DMS 273 (cell line): Measurements from ENCODE around the gene MLEC.
"Not testable (repeated sequence)": the region's sequence is repeated elsewhere in the genome, so short reads cannot be mapped to it uniquely, and the experiment has no call there.

Experiments used
- DNase-seq: peaks from one replicate; lab custom pipeline; 2025; ENCODE audit not compliant: unreplicated experiment; lab: John Stamatoyannopoulos, UW

MLEC gene

GRCh38 chr12:120720234-120720986 lies 33.5 kb downstream of the MLEC start:
- peak; percentile 23 for DNase-seq

- no peak for DNase-seq
These were observed 34.2 kb downstream of the MLEC start for GRCh38 chr12:120720987-120721801.

GRCh38 chr12:120721866-120722265 lies 34.9 kb downstream of the MLEC start:
- no peak for DNase-seq

DNA sequence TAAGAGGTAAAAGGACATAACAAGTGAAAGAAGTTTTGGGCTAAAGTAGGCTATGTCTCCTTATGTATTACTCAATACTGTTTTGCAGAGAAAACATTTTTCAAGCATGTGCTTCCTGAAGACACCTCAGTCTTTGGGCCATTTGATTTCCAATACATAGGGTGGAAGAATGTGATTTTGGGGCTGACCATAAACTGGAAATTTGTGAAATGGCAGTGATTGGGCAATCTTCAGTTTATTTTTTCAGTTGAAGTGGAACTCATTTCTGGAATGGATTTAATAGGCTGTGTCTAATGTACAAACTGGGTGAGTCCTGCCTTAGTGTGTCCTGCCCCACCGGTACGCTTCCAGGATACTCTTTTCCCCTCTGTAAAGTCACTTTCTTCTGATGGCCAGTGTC lies 35.8 kb downstream of the MLEC start:
- no peak for DNase-seq

GRCh38 chr12:120724720-120725119 lies 37.8 kb downstream of the MLEC start:
- DNase-seq = no peak

DNA sequence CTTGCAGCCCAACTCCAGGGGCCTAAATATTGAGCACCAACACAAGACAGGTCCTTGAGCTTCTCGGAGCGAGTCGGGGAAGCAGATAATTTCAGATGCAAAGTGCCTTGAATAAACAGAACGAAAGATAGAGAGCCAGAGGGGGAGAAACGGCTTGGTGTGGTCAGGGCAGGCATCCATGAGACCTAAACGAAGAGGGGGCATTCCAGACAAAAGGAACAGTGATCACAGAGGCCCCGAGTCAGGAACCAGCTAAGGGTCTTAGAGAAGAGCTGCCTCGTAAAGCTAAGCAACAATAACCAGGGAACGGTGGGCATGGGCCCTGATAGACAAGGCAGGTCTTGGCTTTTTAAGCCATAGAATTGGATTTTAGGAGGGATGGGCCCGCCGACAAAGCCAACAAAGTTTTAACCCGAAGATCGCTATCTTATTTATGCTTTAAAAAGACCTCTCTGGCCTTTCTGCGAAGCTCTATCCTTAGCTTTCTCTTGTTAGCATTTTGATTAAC lies 38.3 kb downstream of the MLEC start:
- DNase-seq = no peak

DNA sequence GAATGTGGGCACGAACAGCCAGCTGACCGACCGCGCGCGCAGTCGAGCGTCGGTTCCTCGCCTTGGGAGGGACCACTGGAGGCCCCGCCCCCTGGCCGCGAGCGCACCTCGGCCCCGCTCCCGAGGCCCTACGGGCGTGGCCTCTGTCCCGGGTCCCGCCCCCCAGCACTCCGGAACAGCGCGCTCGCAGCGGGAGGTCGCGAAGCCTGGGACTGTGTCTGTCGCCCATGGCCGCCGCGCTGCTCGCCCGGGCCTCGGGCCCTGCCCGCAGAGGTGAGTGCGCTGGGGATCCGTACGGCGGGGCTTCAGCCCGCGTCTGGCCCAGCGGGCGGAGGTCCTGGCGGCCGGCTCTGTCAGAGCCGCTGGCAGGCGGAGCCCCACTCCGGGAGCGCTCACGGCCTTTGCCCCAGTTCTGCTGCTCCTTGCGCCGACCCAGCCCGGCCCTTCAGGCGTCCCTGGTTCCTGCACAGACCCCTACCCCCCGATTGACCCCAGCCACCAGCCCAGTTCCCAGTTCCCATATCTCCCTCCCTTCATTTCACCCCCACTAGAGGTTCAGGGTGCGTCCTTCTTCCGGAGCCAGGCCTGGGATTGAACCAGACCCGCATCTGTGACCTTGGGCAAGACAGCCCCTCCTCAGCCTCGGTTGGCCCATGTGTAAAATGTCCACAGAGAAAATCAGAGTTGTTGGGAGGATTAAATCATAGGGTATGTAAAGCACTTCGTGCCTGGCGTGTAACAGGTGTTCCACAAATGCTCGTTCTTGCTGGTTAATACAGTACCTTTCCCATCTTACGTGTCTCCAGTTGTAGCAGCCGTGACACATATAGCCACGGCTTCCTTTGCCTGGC lies 38.9 kb downstream of the MLEC start, which contains the start of gene ACADS:
ACADS (plus strand) TSS at position 168 of the 851 bp plus-strand sequence; CDS start at position 228, 60 bp downstream.
- DNase-seq = peak; percentile 91

DNA sequence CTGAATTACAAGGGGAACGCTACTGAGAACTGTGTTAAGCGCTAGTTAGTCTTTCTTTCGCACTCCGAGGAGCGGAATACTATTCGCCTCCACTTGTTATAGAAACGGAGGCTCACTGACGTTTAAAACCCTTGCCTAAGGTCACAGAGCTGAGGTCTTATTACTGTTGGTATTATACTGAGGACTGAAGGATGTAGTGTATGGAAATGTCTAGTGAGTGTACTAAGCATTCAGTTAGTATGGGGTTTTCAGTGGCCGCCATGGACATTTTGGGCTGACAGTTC lies 39.5 kb downstream of the MLEC start:
- DNase-seq = no peak

DNA sequence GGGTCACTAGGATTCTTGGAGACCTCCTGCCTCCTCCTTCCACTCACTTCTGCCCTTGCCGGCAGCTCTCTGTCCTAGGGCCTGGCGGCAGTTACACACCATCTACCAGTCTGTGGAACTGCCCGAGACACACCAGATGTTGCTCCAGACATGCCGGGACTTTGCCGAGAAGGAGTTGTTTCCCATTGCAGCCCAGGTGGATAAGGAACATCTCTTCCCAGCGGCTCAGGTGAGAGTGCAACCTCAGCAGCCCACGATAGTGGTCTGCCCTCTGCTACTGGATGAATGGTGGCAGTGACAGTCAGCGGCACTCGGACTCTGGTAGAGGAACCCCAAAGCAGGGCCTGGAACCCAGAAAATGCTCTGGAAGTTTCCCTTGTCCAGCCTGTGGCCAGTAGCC lies 40.0 kb downstream of the MLEC start:
- no peak for DNase-seq

GRCh38 chr12:120732198-120732597 lies 45.2 kb downstream of the MLEC start:
- DNase-seq = not testable (repeated sequence)

DNA sequence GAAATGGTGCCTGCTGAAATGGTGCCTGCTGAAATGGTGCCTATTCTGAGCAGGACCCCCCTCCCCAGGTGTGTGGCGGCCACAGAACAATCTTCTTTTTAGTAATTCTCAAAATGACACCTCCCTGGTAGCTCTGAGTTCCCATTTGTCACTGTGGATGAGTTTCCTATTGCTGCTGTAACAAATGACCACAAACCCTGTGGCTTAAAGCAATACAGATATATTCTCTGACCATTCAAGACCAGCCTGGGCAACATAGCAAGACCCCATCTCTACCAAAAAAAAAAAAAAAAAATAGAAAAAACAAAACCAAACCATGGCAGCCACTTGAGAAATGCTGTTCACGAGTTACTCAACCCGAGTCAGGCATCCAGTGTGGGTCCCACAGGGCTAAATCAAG lies 46.6 kb downstream of the MLEC start:
- no peak for DNase-seq

GRCh38 chr12:120734210-120734609 lies 47.3 kb downstream of the MLEC start:
- no peak for DNase-seq

DNA sequence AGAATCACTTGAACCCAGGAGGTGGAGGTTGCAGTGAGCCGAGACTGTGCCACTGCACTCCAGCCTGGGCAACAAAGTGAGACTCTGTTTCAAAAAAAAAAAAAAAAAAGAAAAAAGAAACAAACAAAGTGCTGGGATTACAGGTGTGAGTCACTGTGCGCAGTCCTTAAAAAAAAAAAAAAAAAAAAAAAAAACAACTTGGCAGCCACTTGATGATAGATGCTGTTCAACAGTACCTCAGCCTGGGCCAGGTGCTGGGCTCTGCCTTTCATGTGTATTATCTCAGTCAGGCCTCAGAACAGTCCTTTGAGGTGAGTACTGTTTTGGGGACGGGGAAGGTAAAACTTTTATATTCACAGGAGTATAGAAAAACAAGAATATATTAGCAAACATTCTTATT lies 48.2 kb downstream of the MLEC start:
- no peak for DNase-seq

DNA sequence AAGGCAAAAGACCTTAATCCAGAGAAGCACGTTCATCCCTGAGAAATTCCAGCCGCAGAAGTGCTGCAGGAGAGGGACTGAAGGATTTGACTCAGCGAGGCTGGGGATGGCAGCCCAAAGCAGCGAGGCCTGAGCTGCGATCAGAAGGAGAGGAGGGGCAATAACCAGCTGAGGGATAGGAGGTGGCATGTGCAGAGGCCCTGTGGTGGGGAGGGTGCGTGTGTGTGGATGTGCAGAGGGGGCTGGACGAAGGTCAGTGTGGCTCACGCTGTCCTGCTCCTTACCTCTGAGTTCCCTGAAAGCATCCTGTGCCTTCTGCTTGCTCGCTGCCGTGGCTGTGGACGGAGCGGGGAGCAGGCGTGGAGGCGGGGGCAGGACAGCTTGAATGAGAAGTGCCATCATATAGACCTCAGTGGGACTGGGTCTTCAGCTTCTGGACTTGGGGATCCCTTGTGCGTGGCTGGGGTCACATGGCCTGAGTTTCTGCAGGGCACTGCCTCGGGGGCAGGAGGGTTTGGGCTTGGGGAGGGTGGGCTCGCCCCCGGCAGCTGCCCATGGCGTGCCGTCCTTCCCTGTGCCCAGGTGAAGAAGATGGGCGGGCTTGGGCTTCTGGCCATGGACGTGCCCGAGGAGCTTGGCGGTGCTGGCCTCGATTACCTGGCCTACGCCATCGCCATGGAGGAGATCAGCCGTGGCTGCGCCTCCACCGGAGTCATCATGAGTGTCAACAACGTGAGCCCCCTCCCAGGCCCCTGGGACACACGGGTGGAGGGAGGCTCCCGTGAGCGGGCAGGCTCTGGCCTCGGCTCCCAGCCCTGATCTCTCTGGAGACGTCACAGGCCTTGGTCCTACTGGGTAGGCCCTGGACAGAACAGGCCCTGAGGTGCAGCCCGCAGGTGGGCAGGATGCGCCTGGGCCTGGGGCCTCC lies 49.7 kb downstream of the MLEC start:
- DNase-seq = no peak

DNA sequence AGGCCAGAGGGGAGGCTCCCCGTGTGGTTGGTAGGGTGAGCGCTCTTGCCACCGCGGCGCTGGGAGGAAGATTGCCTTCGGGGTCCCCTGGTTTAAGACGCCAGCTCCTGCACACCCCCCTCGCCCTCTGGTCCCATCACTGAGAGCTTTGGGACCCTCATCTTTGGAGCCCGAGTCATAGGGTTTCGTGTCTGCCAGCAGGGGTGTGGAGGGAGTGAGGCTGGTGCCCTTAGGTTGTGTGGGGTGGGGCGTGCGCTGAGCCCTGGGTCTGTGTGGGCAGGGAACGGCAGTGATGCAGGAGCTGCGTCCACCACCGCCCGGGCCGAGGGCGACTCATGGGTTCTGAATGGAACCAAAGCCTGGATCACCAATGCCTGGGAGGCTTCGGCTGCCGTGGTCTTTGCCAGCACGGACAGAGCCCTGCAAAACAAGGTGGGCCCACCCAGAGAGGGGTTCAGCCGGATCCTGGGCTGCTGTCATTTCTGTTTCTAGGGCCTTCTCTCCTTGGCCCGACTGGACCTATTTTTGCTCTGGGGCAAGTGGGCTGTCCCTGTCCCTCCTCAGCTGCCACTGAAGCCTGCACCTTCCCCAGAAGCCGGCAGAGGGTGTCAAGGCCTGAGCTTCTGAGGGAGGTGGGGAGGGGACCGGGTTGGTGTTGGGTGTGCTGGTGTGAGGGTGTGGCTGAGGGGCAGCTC lies 50.8 kb downstream of the MLEC start:
- peak; percentile 69 for DNase-seq

- no peak for DNase-seq
These were observed 51.5 kb downstream of the MLEC start for GRCh38 chr12:120738252-120739030.

DNA sequence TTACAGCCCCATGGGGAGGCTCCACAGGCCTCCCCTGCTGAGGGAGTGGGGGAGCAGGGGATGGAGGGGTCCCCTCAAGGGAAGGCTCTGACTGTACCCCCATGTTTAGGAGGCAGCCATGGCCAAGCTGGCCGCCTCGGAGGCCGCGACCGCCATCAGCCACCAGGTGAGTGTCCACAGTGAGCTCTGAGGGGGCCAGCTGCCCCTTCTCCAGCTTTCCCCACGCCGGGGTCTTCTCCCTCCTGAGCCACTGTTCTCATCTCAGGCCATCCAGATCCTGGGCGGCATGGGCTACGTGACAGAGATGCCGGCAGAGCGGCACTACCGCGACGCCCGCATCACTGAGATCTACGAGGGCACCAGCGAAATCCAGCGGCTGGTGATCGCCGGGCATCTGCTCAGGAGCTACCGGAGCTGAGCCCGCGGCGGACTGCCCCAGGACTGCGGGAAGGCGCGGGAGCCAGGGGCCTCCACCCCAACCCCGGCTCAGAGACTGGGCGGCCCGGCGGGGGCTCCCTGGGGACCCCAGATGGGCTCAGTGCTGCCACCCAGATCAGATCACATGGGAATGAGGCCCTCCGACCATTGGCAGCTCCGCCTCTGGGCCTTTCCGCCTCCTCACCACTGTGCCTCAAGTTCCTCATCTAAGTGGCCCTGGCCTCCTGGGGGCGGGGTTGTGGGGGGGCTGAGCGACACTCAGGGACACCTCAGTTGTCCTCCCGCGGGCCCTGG lies 52.2 kb downstream of the MLEC start:
- no peak for DNase-seq
